Activated naive CD8-positive, alpha-beta T cell treated with anti-CD3 and anti-CD28 coated beads, Interleukin-2, amount 50 U/mL, for 16 hours (primary cell): ENCODE data around the gene IQSEC1.

Experiments
- DNase-seq: peaks from one replicate; pipeline ENCODE4 v3.0.0-alpha.2; 2020; ENCODE audit warnings: low read depth, low spot score

The IQSEC1 gene

GRCh38 chr3:13073326-13074005 is at the start of gene IQSEC1:
TSS of gene IQSEC1 (minus strand) at chr3:13073429. CDS start at chr3:13073014, 415 bp downstream.
- peak; percentile 38 for DNase-seq

DNA sequence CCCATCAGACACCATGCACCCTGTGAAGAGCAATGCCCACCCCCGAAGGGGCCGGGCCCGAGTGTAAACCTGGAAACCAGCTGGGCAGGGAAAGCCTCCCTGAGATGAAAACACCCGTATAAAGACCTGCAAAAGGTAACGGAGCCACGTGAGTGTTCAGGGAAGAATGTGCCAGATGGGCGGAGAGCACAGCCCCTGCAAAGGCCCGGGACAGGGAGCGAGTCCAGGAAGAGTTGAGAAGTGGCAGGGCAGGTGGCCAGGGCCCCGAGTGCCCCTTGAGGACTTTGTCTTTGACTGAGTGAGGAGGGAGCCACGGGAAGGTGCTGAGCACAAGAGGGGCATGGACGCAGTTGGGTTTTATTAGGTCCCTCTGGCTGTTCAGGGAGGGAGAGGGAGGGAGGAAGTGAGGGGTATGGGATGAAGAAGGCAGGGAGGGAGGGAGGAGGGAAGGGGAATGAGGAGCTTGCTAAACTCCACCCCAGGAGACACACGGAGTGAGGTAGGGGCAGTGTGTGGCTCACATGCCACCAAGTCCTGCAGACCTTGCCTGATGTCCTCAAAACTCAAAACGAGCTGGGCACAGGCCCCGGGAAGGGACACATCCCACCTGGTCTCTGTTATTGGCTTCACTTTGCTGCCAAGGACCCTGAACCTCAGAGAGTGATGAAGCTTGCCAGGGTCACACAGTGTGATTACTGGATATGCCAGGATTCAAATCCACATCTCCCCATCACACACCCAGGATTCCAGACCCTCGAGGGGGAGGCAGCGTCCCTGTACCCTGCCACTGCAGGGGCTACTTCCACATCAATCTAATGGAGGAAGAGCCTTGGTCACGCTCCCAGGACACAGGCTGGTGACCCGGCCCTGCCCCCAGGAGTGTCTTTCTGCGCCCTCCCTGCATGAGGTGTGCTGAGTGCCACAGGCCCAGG is 49.1 kb upstream of the IQSEC1 start:
- no peak for DNase-seq

GRCh38 chr3:13121553-13122001 is 48.3 kb upstream of the IQSEC1 start:
- DNase-seq = no peak

DNA sequence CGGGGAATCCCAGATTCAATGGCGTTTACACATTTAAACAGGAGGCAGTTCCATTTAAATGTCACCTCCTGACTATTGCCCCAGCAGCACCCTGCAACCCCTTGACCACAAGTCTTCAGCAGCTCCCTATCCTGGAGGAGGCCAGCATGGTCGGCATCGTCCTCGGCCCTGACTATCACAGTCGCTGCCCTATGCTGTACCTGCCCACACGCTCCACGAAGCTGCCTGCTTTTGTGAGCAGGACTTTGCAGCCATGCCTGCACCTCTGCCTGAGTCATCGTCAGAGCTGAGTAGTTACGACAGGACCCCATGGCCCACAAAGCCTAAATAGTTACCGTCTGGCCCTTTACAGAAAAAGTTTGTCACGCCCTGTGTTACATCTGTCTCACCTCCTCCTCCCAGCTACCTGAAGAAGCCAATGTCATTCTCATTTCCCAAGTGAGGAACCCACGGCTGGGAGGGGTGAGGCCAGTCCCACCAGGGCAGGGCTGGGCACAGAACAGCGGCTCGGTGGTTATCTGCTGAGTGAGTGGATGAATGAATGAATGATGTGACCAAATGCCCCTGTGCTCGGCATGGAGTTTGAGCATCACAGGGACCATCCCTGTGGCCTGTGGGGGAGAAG is 47.8 kb upstream of the IQSEC1 start:
- no peak for DNase-seq

DNA sequence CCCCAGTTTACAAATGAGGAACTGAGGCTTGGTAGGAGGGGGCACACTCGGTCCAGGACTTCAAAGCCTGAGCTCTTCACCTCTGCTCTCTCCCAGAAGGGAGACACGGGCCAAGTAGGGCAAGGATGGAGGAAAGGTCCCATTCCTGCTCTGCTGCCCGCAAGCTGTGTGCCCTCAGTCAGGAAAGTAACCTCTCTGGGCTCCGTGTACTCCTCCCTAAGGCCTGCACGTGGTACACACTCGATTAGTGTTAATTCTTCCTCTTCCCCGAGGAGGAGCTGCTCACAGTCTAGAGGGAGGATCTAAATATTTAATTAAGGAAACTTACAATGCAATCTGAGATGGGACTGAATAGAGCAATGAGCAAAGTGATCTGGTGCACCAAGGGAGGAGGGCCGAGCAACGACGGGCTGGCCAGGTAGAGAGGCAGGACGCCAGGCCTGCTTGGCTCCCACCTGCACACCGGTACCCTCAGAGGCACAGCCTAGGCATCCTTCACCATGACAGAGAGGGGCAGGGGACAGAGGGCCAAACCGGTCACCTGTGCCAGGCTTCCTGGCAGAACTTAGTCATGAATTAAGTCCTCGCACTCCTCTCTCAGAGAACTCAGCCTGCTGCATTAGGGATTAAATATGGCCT is 47.2 kb upstream of the IQSEC1 start:
- no peak for DNase-seq

DNA sequence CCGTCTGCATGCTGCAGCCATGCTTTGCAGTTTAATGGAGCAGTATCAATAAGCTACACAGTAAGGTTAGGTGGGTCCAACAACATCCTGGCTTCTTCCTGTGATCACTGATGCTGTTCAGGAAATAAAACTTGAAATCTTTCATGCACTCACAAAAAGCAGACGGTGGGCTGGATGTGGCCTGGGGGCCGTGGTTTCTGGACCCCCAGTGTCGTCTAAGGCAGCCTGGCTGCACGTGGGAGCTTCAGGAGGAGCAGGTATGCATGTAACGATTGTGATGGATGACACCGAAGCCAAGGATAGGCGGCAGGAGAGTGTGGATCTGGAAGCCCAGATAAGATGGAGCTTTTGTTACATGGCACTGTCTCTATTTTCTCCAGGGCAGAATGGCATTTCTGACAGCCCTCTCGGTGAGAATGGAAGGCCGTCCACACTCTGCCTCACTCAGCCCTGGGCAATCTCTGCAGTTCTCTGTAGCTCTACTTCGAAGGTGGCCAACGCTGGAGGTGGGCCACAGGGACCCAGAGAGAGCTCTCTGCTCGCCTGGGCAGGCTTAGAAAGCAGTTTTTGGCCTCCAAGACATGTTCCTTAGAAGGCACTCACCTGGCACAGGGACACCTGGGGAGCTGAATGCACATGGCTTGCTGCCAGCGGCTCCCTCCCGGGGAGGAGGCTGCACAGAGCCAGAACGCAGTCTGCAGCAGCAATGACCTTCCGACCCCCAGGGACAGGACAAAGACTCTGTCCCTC is 46.4 kb upstream of the IQSEC1 start:
- DNase-seq = no peak

DNA sequence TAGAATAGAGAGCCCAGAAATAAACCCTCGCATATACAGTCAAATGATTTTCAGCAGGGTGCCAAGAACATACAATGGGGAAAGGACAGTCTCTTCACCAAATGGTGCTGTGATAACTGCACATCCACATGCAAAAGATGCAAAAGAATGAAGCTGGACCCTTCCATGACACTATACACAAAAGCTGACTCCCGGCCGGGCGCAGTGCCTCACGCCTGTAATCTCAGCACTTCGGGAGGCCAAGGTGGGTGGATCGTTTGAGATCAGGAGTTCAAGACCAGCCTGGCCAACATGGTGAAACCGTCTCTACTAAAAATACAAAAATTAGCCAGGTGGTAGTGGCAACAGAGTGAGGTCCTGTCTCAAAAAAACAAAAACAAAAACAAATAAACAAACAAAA is 43.2 kb upstream of the IQSEC1 start:
- DNase-seq = no peak

DNA sequence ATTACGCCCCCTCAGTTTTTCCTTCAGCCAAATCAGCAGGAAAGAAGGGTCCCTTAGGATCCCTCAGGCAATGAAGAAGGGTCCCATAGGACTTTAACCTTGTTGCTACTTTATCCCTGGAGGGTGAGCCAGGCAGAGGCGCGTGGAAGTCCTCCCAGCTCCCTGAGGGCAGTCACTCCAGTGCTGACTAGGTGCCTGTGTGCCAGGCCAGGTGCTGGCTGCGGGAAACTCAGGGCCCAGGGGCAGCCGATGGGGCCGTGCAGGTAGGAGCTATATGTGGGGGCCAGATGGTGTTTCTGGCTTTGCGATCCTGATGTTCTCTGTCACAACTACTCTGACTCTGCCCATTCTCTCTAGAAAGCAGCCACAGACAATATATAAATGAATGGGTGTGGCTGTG is 42.8 kb upstream of the IQSEC1 start:
- DNase-seq = no peak

GRCh38 chr3:13115576-13115910 is 42.3 kb upstream of the IQSEC1 start:
- DNase-seq = no peak

GRCh38 chr3:13114811-13115575 is 41.8 kb upstream of the IQSEC1 start:
- no peak for DNase-seq

- DNase-seq = no peak
Observed at GRCh38 chr3:13113346-13114330, 40.4 kb upstream of the IQSEC1 start.

- DNase-seq = no peak
Observed at GRCh38 chr3:13112521-13113345, 39.5 kb upstream of the IQSEC1 start.

DNA sequence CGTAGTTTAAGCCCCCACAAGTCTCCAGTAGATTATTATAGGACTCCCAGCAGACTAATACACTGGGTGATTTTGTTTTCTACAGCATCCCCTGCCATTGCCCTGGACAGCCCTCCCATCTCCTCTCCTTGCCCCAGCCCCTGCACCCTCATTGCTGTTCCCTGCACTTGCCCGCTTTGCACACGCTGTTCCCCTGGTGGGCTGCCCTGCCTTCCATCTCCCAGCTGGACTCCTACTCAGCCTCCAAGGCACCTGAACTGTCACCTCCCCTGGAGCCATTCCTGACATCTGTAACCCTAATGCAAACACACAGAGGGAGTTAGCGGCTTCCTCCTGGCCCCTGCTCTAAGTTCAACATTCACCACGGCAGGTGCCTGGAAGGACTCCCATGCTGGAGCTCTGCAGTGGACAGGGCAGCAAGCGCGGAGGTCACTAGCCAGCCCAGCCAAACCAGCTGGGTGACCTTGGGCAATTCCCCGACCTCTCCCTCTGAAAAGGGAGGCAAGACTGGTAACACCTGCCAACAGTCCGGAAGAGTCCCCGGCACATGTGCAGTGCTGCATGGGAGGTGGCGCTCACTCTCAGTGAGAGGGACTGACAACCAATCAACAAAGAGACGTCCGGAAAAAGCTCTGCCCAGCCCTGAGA is 38.8 kb upstream of the IQSEC1 start:
- DNase-seq = no peak

- no peak for DNase-seq
Observed at GRCh38 chr3:13111173-13111872, 38.1 kb upstream of the IQSEC1 start.

GRCh38 chr3:13110678-13111116 is 37.5 kb upstream of the IQSEC1 start:
- DNase-seq = no peak

DNA sequence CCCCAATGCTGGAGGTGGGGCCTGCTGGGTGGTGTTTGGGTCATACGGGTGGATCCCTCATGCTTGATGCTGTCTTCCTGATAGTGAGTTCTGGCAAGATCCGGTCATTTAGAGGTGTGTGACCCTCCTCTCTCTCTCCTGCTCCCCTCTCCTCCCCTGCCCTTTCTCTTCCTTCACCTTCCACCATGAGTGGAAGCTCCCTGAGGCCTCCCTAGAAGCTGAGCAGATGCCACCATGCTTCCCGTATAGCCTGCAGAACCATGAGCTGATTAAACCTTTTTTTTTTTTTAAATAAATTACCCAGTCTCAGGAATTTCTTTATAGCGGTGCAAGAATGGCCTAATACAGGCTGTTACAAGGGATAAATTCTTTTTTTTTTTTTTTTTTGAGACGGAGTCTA is 36.3 kb upstream of the IQSEC1 start:
- no peak for DNase-seq

- DNase-seq = no peak
Observed at GRCh38 chr3:13108861-13109260, 35.6 kb upstream of the IQSEC1 start.
